ENCODE measurements around the gene TNXB.
A peak's percentile ranks its signal among the peaks of the same experiment; 100 is the strongest.
"Not testable (repeated sequence)": the region's sequence is repeated elsewhere in the genome, so short reads cannot be mapped to it uniquely, and the experiment has no call there.

The TNXB gene

GRCh38 chr6:32070814-32071543, 38.2 kb downstream of the TNXB start:
- no peak for TF ChIP-seq CTCF (IDR thresholded peaks at IDR 0.05)
- H3K4me3 Mint-ChIP-seq, result no peak overlapping the region
- H3K9me3 Mint-ChIP-seq, result no peaks in the 10 kb centered on the region
- H3K36me3 Mint-ChIP-seq (ENCODE audit: low read depth), result no peaks in the 10 kb centered on the region
- peaks cover 9% of the 10 kb centered on the region for H3K27me3 Mint-ChIP-seq (ENCODE audit: low read depth, poor library complexity)
- H3K4me1 Mint-ChIP-seq, result peaks cover 70% of the 10 kb centered on the region
- no peak for DNase-seq
- peak overlapping the region; percentile 20 for H3K27ac Mint-ChIP-seq

DNA sequence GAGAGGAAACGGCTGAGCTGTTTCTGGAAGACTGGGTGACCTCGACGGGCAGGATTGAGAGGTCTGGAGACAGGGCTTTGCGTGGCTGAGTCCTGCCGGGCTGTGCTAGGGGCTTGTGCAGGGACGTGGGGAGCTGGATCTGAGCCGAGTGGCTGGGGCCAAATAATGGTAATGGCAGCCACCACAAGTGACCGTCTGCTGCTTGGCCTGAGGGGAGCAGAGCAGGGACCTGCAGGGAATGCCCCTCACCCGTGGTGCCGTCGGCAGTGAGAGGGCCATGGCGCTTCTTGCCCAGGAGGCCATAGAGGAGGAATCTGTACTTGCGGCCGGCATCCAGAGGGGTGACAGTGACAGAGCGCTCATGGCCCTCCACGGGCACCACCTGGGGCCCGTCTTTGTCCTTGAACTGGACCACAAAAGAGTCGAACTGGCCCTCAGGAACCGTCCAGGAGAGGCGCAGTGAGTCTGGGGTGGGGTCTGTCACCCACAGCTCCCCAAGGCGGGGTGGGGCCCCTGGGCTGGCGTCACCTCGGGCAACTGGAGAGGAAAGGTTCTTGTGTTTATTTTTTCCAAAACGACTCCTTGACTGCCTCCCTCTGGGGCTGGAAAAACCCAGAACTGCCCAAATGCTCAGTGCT, 39.1 kb downstream of the TNXB start:
- peak overlapping the region; percentile 29 for H3K27ac Mint-ChIP-seq
- H3K9me3 Mint-ChIP-seq, result no peaks in the 10 kb centered on the region
- H3K27me3 Mint-ChIP-seq (ENCODE audit: low read depth, poor library complexity), result peaks cover 9% of the 10 kb centered on the region
- no peak overlapping the region for H3K4me3 Mint-ChIP-seq
- no peak for TF ChIP-seq CTCF (IDR thresholded peaks at IDR 0.05)
- H3K36me3 Mint-ChIP-seq (ENCODE audit: low read depth), result no peaks in the 10 kb centered on the region
- no peak for DNase-seq
- H3K4me1 Mint-ChIP-seq, result peaks cover 60% of the 10 kb centered on the region

GRCh38 chr6:32069460-32069859, 39.7 kb downstream of the TNXB start:
- Mint-ChIP-seq H3K9me3 (no peaks in the 10 kb centered on the region), H3K4me3 (no peak overlapping the region), H3K36me3 (ENCODE audit: low read depth) (no peaks in the 10 kb centered on the region), H3K27me3 (ENCODE audit: low read depth, poor library complexity) (peaks cover 9% of the 10 kb centered on the region), H3K4me1 (peaks cover 55% of the 10 kb centered on the region), H3K27ac (peak overlapping the region; percentile 80)
- DNase-seq, result no peak
- TF ChIP-seq CTCF (IDR thresholded peaks at IDR 0.05), result no peak

DNA sequence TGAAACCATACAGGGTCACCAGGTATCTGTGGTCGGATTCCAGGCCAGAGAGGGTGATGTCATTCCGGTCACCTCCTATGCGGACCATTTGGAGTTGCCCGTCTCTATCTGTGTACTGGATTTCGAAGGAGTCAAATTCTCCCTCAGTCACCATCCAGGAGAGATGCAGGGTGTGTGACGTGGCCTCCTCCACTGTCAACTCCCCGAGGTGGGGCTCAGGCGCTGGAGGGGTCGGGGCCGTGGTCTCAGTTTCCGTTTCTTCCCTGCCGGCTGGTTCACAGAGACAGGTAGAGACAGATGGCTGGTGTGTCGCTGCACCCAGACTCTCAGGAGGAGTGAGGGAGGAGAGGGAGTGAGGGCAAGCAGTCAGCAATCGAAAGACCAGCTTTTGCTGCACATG, 40.3 kb downstream of the TNXB start:
- DNase-seq, result no peak
- peaks cover 9% of the 10 kb centered on the region for H3K27me3 Mint-ChIP-seq (ENCODE audit: low read depth, poor library complexity)
- H3K9me3 Mint-ChIP-seq, result no peaks in the 10 kb centered on the region
- H3K4me1 Mint-ChIP-seq, result peaks cover 49% of the 10 kb centered on the region
- H3K4me3 Mint-ChIP-seq, result no peak overlapping the region
- no peak for TF ChIP-seq CTCF (IDR thresholded peaks at IDR 0.05)
- H3K27ac Mint-ChIP-seq, result no peak overlapping the region
- H3K36me3 Mint-ChIP-seq (ENCODE audit: low read depth), result no peaks in the 10 kb centered on the region

DNA sequence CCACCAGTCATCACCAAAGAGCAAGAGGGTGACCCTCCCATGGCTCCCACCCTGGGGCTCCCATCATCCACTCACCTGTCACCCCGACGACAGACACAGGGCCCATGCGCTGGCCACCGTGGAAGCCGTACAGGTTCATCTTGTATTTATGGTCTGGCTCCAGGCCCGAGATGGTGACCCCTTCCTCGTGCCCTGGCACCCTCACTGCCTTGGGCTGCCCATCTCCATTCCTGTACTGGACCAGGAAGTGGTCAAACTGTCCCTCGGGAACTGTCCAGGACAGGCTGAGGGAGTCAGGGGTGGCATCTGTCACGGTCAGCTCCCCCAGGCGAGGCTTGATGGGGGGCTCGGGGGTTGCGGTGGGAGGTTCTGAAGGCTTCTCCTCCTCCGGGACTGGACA, 40.8 kb downstream of the TNXB start:
- H3K27me3 Mint-ChIP-seq (ENCODE audit: low read depth, poor library complexity); H3K36me3 Mint-ChIP-seq (ENCODE audit: low read depth); DNase-seq; H3K9me3 Mint-ChIP-seq; H3K27ac Mint-ChIP-seq; H3K4me3 Mint-ChIP-seq: not testable (repeated sequence)
- peaks cover 45% of the 10 kb centered on the region for H3K4me1 Mint-ChIP-seq

- peaks cover 38% of the 10 kb centered on the region for H3K4me1 Mint-ChIP-seq
- H3K9me3 Mint-ChIP-seq; H3K27ac Mint-ChIP-seq; H3K4me3 Mint-ChIP-seq; DNase-seq; H3K27me3 Mint-ChIP-seq (ENCODE audit: low read depth, poor library complexity); H3K36me3 Mint-ChIP-seq (ENCODE audit: low read depth): not testable (repeated sequence)
Observed at GRCh38 chr6:32067521-32067920, 41.6 kb downstream of the TNXB start.

DNA sequence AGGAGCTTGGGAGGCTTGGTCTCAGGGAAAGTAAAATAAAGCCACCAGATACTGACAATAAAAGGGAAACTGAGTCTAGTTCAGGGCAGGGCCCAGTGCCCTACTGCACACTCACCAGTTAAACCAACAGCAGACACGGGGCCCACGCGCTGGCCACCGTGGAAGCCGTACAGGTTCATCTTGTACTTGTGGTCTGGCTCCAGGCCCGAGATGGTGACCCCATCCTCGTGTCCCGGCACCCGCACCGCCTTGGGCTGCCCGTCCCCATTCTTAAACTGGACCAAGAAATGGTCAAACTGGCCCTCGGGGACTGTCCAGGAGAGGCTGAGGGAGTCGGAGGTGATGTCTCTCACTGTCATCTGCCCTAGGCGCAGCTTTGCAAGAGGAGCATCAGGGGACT, 44.4 kb downstream of the TNXB start:
- peaks cover 9% of the 10 kb centered on the region for H3K27me3 Mint-ChIP-seq (ENCODE audit: low read depth, poor library complexity)
- no peaks in the 10 kb centered on the region for H3K36me3 Mint-ChIP-seq (ENCODE audit: low read depth)
- no peak for DNase-seq
- H3K4me3 Mint-ChIP-seq, result no peak overlapping the region
- no peaks in the 10 kb centered on the region for H3K9me3 Mint-ChIP-seq
- TF ChIP-seq CTCF (IDR thresholded peaks at IDR 0.05), result no peak
- H3K27ac Mint-ChIP-seq, result no peak overlapping the region
- H3K4me1 Mint-ChIP-seq, result peaks cover 14% of the 10 kb centered on the region

Data from nephron progenitor cell (in vitro differentiated cells).